COLO829 (cell line): Measurements from ENCODE around the gene DRAP1.

Experiments
- DNase-seq: peaks from one replicate; pipeline ENCODE4 v3.0.0; 2012; ENCODE audit warnings: low spot score

Gene DRAP1

DNA sequence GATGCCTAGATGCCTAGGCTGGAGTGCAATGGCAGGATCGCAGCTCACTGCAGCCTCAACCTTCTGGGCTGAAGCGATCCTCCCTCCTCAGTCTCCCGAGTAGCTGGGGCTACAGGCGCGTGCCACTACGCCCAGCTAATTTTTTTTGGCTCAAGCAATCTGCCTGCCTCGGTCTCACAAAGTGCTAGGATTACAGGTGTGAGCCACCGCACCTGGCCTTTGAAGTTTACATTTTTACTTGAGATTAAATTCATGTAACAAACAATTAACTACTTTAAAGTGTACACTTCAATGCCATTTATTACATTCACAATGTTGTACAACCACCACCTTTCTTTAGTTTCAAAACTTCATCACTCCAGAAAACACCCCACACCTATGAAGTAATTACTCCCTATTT is 15.5 kb upstream of the DRAP1 start:
- no peak for DNase-seq

DNA sequence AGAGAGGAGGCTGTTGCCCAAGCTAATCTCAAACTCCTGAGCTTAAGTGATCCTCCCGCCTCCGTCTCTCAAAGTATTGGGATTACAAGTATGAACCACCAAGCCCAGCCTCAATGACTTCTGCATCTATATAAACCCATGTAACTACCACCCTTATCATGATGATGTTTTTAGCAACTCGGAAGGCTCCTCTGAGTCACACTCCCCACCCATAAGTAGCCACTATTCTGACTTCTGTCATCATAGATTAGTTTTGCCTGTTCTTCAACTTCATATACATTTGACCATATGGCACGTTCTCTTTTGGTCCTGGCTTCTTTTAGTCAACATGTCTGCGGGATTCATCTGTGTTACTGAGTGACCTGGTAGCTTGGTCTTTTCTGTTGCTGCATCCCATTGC is 12.6 kb upstream of the DRAP1 start:
- no peak for DNase-seq

DNA sequence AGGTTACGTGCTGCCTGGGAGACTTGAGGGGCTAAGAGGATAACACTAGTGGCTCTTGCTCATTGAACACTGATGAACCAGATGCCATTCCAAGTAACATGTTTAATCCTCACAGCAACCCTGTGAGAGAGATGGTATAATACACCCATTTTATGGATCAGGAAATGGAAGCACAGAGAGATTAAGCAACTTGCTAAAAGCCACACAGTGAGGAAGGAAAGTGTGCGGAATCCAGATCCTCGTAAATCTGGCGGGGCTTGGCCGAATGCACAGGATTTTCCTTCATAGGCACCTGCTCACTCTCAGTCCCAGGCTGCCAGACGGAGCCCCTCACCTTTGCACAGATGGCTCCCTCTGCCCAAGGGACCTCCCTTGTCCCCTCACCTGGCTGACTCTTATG is 11.3 kb upstream of the DRAP1 start:
- no peak for DNase-seq

DNA sequence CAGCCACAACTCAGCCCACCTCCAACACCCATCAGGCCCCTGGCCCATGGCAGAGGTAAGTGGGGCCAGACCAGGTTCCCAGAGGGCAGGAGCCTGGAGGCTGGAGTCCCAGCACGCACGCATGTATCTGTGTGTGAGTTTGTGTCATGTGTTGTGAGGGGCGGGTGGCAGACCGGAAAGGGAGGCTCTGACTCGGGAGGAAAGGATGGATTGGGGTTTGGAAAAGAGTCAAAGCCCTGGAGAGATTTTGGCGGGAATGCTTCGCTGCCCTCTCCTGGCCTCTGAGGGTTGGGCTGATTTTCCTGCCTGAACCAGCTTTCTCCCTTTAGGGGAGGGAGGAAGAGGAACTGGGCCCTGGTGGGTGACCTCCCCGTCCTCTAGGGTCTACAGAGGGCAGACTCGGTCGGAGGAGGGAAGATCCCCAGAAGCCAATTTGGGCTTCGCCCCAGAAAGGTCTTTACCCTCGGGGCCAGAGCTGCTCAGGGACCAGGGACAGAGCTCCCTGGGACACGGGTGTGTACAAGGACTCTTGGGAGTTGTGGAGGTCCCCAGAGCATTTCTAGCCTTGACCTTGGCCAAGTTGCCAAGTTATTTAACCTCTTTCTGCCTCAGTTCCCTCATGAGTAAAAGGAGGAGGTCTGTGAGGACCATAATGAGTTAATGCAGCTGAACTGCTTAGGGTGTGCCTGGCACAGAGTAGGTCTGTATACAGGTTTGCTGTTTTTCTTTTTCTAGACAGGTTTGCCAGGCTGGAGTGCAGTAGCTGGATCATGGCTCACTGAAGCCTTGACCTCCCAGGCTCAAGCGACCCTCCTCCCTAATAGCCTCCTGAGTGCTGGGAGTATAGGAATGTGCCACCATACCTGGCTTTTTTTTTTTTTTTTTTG is 7.3 kb upstream of the DRAP1 start:
- DNase-seq: peak; percentile 90

DNA sequence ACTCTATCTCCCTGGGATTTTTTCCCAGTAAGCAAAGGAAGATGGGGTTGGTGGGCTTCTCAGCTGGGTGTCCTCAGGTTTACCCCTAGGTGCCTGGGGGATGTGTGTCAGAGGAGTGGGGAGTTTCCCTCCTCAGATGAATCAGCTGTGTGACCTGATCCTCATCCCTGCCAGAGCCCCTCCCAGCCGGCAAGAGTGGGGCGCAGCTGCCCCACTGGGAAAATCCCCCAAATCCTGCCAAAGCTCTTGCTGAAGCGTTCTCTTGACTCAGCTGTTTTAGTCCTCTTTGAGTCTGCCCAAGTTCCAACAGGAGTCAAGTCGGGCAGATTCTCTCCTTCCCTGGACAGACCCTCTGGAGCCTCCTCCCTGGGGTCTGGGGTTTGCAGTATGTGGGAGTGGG is 6.4 kb upstream of the DRAP1 start:
- no peak for DNase-seq

DNA sequence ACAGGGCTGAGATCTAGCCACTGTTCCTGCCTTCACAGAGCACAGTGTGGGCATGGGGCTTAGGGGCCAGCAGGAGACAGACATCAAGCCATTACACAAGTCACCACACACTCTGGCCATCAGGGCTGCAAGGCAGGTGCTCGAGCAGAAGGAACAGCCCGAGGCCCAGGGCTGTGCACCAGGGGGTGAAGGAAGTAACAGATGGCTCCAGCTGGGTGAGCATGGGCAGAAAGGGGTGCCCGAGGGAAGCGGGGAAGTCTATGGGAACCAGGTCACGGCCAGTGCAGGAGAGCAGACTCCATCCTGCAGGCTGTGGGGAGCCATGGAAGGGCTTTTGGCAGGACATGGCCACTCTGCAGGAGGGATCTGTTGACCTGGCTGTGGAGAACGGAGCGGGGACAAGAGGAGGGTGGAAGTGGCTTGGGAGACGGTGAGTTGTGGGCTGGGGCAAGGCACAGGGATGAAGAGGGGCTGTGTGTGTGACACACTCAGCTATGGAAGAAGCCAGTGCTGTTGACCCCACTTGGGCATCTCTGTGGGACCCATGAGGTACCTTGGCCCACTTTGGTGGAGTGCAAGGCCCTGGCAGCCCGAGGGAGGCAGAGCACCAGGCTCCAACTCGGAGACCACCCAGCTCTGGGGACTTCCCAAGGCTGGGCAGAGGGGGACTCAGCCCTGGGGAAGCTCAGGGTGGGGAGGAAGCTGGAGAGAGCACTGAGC is 4.0 kb upstream of the DRAP1 start:
- no peak for DNase-seq

DNA sequence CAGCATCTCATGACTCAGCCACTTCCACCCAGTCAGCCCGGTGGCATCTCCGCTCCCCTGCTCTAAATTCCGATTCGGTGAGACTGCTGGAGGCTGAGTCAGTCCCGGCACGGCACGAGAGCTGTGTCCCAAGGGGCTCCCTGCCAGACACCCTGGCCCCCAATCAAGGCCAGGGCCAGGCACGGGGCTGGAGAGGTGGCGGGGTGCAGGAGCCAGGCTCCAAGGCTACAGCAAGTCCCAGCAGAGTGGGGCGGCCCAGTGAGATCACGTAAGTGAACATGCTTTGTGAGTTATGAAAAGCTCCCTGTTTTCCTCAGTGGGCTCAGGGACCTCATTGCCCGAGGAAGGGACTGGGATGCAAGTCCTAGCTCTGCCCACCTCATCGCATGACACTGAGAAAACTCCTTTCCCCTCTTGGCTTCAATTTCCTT is 3.4 kb upstream of the DRAP1 start:
- DNase-seq: peak; percentile 97

DNA sequence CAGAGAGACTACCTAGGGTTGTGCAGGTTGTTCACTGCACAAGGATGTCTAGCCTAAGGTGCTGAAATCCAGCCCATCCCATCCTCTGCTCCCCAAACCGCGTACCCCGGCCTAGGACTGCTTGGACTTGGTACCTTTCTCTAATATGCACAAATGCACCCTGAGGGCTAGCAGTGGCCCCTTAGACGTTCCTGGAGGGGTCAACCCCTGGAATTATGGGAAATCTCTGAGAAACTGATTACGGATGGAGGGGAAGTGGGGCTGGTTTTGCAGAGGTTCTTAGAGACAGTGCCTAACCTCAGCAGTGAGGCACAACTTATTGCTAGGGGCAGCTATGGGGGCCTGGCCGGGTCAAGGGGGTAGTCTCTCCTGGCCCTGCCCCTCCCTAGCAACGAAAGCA is 2.8 kb upstream of the DRAP1 start:
- no peak for DNase-seq

DNA sequence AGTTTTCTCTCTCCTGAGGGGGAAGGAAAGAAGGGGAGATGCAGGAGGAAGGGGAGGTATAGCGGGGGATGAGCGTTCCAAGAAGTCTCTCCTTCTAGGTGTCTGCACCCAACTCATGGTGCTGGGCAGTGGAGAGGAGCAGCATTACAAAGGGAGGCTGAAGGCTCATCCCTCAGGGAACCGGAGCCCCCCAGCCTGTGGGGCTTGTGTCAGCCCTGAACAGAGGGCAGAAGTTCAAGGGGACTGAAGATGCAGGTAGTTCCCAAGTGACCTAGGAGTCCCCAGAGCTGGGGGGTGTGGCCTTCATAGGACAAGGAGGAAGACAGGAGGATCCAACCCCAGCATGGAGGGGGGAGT is 2.2 kb upstream of the DRAP1 start:
- DNase-seq: no peak

DNA sequence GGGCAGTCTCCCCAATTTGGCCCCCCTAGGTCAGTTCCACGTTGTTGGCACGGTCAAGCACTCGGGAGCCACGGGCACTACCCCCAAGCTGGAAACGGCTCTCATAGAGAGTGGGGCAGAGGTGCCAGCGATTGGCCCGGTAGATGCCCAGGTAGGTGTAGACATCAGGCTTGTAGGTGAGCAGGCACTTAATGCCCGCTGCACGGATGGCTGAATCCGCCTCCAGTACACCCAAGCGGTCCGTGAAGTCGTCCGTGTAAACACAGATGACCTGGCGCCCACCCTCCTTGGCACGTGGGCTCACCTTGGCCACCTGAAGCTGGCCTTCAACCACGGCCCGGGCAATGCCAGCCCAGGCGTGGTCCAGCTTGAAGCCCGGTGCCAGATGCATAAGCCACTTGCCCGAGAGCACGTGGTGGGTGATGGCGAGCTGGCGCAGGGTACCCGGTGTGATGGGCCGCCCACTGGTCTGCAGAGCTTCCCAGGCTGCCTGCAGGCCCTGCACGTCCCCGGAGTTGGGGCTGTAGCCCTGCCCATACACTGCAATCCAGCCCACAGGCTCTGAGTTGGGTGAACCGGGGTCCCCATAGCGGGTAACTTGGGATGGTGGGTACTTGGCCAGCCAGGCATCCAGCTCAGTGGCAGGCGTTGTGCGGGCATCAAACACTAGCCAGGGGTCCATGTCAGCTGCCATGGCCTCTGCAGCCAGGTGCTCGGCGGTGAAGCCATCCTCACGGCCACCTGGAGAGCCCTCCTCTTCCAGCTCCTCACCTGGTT is 1.6 kb upstream of the DRAP1 start:
- DNase-seq: no peak

DNA sequence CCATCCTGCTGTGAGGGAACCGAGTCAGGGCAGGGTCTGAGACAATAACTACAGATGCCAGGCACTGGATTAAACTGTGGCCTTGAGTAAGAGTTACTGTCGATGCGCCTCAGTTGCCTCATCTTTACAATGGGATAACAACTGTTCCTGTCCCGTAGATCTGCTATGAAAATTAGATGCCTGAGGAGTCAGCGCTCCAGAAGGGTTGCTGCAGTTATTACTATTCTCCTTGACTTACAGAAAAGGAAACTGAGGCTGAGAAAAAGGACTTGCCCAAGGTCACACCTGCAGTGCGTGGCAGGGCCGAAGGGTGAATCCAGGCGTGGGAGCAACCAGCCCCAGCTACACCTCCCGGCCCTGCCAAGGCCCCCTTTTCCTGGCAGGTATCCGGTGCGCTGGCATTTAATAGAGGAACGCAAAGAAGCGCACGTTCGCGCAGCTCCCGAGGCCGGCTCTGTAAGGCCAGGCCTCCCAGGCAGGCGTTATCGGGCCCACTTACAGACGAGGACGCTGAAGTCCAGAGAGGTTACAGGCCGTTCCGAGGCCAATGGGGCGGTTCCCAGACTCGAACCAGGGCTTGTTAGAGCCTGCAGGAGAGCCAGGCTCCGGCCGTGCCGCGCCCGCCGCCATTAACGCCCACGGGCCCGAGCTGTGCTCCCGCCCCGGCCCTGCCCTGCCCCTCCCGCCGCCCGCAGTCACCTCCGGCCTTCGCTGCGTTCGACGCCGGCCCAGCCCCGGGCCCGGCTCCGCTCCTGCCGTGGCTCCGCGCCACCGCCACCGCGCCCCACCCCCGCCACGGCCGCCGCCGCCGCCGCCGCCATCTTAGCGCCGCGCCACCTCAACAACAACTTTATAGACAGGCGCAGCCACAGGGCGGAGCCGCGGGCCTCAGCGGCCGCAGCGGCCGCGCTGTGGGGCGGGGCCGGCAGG is 750 bp upstream of the DRAP1 start, which contains the start of gene C11orf68:
C11orf68 (minus strand) TSS at position 852 of the 930 bp plus-strand sequence; CDS start at position 821, 31 bp downstream.
- no peak for DNase-seq

DNA sequence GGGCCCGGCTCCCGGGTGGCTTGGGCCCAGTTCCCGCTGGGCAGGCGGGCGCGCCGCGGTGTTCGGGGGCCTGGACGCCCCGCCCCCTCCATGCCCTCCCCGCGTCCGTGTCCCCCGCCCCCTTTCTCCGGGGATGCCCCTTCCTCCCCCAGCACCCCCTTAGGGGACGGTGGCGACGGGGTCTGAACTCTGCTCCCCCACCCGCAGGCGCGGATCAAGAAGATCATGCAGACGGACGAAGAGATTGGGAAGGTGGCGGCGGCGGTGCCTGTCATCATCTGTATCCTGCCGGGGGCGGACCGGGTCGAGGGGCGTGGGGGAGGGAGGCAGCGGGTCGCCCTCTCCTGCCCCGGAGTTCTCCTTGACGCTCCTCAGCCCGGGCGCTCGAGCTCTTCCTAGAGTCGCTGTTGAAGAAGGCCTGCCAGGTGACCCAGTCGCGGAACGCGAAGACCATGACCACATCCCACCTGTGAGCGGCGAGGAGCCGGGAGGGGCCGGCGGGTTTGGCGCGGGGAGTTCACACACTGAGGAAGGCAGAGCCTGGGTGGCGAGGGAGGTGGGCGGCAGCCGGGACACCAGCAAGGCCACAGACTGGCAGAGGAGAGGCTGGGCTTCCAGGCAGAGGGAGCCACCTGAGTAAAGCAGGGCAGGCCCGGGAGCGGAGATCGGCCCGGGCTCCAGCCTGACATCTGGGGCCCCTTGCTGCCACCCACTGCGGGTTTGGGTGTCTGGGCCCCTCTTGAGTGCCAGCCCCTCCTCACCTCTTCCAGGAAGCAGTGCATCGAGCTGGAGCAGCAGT is 546 bp downstream of the DRAP1 start:
- no peak for DNase-seq

DNA sequence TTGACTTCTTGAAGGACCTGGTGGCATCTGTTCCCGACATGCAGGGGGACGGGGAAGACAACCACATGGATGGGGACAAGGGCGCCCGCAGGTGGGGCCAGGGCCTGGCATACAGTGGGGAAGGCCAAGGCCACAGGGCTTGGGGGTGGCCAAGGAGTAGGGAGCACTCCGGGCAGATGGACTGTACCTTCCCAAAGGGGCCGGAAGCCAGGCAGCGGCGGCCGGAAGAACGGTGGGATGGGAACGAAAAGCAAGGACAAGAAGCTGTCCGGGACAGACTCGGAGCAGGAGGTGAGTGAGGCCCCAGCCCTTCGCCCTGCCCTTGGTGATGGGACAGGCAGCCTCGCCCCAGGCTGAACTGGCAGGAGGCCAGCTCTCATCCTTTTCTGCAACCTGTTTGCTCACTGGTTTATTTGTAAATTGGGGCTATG is 1.2 kb downstream of the DRAP1 start:
- no peak for DNase-seq

DNA sequence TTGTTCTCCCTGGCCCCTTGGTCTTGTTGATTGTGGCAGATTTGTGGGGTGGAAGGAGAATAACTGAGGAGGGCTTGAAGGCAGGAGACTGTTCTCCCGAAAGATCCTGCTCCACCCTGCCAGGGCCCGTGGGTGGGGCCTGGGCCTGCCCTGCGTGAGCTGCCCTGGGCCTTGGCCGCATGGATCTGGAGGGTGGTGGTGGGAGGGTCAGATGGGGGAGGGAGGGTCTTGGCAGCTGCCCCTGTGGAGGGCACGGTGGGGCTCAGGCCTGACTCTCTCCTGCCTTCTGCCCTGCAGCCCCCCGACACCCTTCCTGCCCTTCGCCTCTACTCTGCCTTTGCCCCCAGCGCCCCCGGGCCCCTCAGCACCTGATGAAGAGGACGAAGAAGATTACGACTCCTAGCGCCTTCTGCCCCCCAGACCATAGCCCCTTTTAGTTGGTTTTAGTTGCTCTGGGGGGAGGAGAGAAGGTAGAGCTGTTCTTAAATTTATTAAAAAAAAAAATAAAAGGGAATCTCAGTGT is 1.9 kb downstream of the DRAP1 start:
- DNase-seq: no peak

DNA sequence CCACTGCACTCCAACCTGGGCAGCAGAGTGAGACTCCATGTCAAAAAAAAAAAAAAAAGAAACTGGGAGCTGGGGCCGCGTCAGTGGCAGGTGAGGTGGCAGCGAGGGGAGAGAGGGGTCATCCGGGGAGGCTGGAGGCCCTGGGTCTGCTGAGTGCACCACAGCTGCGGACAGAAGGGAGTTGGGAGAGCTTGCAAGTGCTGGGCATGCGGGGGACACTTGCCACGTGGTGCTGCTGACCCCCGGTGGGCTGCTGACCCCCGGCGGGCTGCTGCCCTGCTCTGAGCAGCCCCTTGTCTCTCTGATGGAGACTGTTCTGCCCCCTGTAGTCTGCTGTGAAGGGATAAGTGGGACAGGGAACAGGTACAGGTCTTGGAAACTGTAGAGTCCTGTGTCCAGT is 2.6 kb downstream of the DRAP1 start:
- no peak for DNase-seq

DNA sequence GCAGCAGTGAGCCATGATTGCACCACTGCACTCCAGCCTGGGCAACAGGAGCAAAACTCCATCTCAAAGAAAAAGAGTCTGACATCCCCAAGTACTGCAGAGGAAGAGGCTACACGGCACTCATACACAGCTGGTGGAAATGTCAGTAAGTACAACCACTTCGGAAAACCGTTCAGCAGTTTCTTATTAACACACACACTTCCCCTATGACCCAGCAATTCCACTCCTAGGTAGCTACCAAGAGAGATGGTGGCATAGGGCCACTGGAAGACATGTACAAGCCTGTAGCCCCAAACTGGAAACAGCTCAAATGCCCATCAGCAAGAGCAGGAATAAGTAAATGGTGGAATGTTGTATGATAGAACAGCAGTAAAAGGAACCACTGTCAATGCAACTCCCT is 3.3 kb downstream of the DRAP1 start:
- no peak for DNase-seq

DNA sequence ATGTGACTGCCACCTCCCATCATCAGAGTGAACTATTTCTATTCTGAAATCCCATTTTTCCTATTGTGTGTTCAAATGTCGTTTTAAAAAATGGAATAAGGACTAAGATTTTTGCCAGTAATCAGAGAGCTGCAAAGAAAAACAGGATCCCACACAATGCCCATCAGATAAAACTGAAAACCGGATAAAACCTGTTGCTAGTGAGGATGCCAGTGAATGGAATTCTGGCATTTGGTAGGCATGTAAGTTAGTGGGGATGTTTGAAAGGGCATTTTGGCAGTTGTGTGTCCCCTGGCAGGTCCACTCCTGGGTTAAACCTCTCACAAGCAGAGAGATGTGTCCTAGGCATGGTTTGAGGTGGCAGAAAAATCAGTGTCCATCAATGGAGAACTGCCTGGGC is 6.2 kb downstream of the DRAP1 start:
- no peak for DNase-seq

DNA sequence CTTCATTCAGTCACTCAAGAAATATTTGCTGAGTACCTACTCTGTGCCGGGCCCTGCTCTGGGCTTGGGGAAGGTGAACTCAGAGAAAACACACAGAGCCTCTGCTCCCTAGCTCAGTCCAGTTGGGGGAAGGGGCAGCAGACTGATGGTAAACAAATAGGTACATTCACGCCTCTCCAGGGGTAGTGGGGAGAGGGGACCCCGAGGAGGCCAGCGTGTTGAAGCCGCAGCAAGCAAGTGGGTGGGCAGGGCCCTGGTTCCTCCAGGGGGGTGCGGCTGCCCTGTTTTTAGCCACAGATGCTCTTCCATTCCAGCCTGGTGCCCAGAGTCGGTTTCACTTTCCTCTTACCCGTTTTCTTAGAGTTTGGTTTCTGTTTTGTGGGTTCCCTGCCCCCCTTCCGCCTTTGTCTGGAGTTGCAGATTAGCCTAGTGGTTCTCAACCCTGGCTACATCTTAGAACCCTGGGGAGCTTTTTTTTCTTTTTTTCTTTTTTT is 8.7 kb downstream of the DRAP1 start:
- no peak for DNase-seq

DNA sequence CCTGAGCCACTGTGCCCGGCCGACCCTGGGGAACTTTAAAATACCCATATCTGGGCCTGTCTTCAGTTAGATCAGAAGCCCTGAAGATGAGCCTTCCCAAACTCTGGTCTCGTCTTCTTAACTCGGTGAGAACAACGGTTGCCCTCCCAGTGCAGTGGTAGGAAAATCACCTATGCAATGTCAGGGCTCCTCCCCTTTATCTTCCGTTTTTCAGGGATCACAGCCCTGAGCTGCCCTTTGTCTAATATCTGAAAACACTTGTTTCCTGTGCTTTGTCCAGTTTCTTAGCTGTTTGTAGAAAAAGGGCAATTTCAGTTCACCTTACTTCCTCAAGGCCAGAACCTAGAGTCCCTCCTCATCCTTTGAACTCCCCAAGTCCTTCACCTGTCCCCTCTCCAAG is 9.4 kb downstream of the DRAP1 start:
- no peak for DNase-seq
